ENCODE results near the gene RINL. TPM values are rescaled to one million over a fixed set of nuclear protein-coding genes. Genes with fewer than 3 reads are reported as not detected.

Gene RINL
- total RNA-seq, 1 experiment from 2014 or later, result 1.3 TPM

DNA sequence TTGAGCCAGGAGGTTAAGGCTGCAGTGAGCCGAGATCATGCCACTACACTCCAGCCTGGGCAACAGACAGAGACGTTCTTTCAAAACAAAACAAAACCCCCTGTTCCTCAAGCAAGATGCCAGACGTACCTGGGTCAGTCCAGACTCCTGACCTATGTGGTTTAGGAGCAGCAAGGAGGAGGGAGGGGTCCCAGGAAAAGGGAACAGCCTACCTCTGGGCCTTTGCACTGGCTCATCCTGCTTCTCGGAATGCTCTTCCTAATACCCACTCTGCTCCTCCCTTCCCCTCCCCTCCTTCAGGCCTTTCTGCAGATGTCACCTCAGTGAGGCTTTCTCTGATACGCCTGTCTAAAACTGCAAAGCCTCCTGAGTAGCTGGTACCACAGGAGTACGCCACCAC is 9.5 kb downstream of the RINL start:
- CTCF ChIA-PET, result interaction anchor here (0.6 kb wide), 1 partner anchor 253 kb away, joined by 3 read pairs; no protein-coding TSS in a partner anchor
- no TSS peak for BruUV-seq (replicated peaks)
- in situ Hi-C loops (cut with HindIII; ENCODE audit: low pct_unique_long_range_greater_than_20kb, low sequenced_read_pairs), result no loop called here

DNA sequence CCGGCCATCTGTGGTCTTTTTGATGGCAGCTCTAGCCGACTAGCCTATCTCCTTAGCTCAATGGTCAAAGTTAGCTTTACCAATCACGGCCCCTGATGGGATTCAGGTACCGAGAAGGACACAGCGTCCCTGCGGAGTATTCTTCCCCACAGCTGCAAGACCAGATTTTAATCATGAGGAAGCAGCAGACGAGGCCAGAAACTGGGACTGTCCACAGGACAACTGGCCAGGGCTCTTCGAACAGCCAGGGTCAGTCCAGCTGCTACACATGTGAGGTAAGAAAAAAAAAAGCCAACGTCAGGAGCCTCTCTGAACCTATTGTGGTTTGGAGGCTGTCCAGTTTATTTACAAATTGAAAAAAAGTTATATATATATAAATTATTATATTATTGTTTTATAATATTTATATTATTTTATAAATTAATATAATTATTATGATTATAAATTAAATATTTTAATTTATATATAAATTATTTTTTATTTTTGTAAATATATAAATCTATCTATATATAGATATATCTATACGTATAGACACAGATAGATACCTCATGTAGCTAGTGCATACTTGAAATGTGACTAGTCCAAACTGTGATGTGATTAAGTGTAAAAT is 10.8 kb downstream of the RINL start:
- intact Hi-C loops (cut with micrococcal nuclease; ENCODE audit: unreplicated experiment), result no loop called here
- ChIA-PET POLR2A (interaction anchor here (0.6 to 1.0 kb wide), 5 partner anchors 18 to 798 kb away, joined by 3 to 4 read pairs (median 4); partner anchors contain the start of gene HNRNPL), CTCF (interaction anchor here (0.6 to 1.1 kb wide), 4 partner anchors 9 to 46 kb away, joined by 3 to 9 read pairs (median 4); no protein-coding TSS in a partner anchor)
- TF ChIP-seq, protein P1, sequence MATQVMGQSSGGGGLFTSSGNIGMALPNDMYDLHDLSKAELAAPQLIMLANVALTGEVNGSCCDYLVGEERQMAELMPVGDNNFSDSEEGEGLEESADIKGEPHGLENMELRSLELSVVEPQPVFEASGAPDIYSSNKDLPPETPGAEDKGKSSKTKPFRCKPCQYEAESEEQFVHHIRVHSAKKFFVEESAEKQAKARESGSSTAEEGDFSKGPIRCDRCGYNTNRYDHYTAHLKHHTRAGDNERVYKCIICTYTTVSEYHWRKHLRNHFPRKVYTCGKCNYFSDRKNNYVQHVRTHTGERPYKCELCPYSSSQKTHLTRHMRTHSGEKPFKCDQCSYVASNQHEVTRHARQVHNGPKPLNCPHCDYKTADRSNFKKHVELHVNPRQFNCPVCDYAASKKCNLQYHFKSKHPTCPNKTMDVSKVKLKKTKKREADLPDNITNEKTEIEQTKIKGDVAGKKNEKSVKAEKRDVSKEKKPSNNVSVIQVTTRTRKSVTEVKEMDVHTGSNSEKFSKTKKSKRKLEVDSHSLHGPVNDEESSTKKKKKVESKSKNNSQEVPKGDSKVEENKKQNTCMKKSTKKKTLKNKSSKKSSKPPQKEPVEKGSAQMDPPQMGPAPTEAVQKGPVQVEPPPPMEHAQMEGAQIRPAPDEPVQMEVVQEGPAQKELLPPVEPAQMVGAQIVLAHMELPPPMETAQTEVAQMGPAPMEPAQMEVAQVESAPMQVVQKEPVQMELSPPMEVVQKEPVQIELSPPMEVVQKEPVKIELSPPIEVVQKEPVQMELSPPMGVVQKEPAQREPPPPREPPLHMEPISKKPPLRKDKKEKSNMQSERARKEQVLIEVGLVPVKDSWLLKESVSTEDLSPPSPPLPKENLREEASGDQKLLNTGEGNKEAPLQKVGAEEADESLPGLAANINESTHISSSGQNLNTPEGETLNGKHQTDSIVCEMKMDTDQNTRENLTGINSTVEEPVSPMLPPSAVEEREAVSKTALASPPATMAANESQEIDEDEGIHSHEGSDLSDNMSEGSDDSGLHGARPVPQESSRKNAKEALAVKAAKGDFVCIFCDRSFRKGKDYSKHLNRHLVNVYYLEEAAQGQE (IDR thresholded peaks at IDR 0.05; ENCODE audit: insufficient read depth in 1 of 2, low read depth in 2 of 2, low read length in 1 of 2), result no peak
- TF ChIP-seq, protein P2, sequence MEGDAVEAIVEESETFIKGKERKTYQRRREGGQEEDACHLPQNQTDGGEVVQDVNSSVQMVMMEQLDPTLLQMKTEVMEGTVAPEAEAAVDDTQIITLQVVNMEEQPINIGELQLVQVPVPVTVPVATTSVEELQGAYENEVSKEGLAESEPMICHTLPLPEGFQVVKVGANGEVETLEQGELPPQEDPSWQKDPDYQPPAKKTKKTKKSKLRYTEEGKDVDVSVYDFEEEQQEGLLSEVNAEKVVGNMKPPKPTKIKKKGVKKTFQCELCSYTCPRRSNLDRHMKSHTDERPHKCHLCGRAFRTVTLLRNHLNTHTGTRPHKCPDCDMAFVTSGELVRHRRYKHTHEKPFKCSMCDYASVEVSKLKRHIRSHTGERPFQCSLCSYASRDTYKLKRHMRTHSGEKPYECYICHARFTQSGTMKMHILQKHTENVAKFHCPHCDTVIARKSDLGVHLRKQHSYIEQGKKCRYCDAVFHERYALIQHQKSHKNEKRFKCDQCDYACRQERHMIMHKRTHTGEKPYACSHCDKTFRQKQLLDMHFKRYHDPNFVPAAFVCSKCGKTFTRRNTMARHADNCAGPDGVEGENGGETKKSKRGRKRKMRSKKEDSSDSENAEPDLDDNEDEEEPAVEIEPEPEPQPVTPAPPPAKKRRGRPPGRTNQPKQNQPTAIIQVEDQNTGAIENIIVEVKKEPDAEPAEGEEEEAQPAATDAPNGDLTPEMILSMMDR (IDR thresholded peaks at IDR 0.05), result no peak
- TF ChIP-seq TCF7L2 (IDR thresholded peaks at IDR 0.05; ENCODE audit: low read depth, low read length), result no peak
- TF ChIP-seq SIN3A (IDR thresholded peaks at IDR 0.05; ENCODE audit: borderline replicate concordance, insufficient read depth, low read depth, low read length), result no peak
- TF ChIP-seq POLR2AphosphoS5 (IDR thresholded peaks at IDR 0.05; ENCODE audit: low read depth, low read length), result no peak
- Histone ChIP-seq H3K36me3 (ENCODE audit: control insufficient read depth, insufficient read depth, low read length) (no peaks in the 10 kb centered on the region), H3K9me3 (ENCODE audit: control insufficient read depth, insufficient read depth, low read depth, low read length) (no peaks in the 10 kb centered on the region), H3K27me3 (ENCODE audit: control insufficient read depth, insufficient read depth, low read length) (no peaks in the 10 kb centered on the region), H3K4me3 (ENCODE audit: low read depth in 2 of 2, low read length in 2 of 2) (no peak overlapping the region), H3K4me1 (ENCODE audit: control insufficient read depth, insufficient read depth, low read length) (peaks cover 8% of the 10 kb centered on the region), H3K27ac (ENCODE audit: low read length) (peak overlapping the region; percentile 2; the same call in 1 of the 2 replicates)
- DNase-seq (ENCODE audit: low read depth, low spot score), result no peak
- BruUV-seq (replicated peaks), result no TSS peak
- in situ Hi-C loops (cut with HindIII; ENCODE audit: low pct_unique_long_range_greater_than_20kb, low sequenced_read_pairs), result no loop called here
- no peak for ATAC-seq

More for the DNA sequence above, 9.5 kb downstream of the RINL start:
- ATAC-seq (peak; percentile 10), DNase-seq (ENCODE audit: low read depth, low spot score) (no peak)
- Histone ChIP-seq H3K27ac (ENCODE audit: low read length) (no peak overlapping the region), H3K4me3 (ENCODE audit: low read depth in 2 of 2, low read length in 2 of 2) (no peak overlapping the region), H3K36me3 (ENCODE audit: control insufficient read depth, insufficient read depth, low read length) (no peaks in the 10 kb centered on the region), H3K9me3 (ENCODE audit: control insufficient read depth, insufficient read depth, low read depth, low read length) (no peaks in the 10 kb centered on the region), H3K4me1 (ENCODE audit: control insufficient read depth, insufficient read depth, low read length) (0 out of 2 replicates have a peak, but pooled peaks cover 4% of the 10 kb centered on the region), H3K27me3 (ENCODE audit: control insufficient read depth, insufficient read depth, low read length) (no peaks in the 10 kb centered on the region)
- TF ChIP-seq, protein P2 (IDR thresholded peaks at IDR 0.05), result no peak
- TF ChIP-seq, protein P1 (IDR thresholded peaks at IDR 0.05; ENCODE audit: insufficient read depth in 1 of 2, low read depth in 2 of 2, low read length in 1 of 2), result no peak
- no peak for TF ChIP-seq TCF7L2 (IDR thresholded peaks at IDR 0.05; ENCODE audit: low read depth, low read length)
- TF ChIP-seq POLR2AphosphoS5 (IDR thresholded peaks at IDR 0.05; ENCODE audit: low read depth, low read length), result no peak
- no peak for TF ChIP-seq SIN3A (IDR thresholded peaks at IDR 0.05; ENCODE audit: borderline replicate concordance, insufficient read depth, low read depth, low read length)
- POLR2A ChIA-PET, result interaction anchor here (0.7 to 1.0 kb wide), 2 partner anchors 16 to 1312 kb away, joined by 7 to 8 read pairs; no protein-coding TSS in a partner anchor
- intact Hi-C loops (cut with micrococcal nuclease; ENCODE audit: unreplicated experiment), result no loop called here
